Activated gamma-delta T cell treated with Interleukin-2 at 50 U/mL for 16 hours (primary cell): ENCODE results near the gene ASPRV1.

Experiments used
- DNase-seq: peaks from one replicate; pipeline ENCODE4 v3.0.0-alpha.2; 2020

The ASPRV1 gene

DNA sequence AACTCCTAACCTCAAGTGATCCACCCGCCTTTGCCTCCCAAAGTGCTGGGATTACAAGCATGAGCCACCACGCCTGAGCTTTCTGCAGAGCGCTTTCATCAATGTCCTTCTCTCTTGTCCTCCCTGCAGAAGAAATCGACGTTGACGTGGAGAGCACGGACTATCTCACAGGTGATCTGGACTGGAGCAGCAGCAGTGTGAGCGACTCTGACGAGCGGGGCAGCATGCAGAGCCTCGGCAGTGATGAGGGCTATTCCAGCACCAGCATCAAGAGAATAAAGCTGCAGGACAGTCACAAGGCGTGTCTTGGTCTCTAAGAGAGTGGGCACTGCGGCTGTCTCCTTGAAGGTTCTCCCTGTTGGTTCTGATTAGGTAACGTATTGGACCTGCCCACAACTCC lies 23.5 kb downstream of the ASPRV1 start:
- no peak for DNase-seq

DNA sequence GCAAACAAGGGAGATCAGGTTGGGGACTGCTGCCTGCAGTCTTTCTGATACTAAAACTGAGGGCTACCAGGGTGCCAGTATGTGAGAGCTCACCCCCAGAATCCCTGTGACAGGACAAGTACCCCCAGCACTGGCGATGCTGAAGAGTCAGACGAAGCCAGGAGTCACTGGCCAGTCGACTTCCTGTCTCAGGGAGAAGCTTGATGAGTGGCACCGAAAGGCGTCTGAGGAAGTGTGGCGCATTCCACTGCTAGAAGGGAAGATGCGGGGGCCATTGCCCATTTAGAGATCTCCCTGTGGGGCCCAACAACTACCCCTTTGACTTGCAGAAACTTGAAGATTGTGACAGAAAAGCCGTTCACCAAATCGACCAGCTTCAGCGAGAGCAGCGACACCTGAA lies 24.5 kb downstream of the ASPRV1 start:
- no peak for DNase-seq

DNA sequence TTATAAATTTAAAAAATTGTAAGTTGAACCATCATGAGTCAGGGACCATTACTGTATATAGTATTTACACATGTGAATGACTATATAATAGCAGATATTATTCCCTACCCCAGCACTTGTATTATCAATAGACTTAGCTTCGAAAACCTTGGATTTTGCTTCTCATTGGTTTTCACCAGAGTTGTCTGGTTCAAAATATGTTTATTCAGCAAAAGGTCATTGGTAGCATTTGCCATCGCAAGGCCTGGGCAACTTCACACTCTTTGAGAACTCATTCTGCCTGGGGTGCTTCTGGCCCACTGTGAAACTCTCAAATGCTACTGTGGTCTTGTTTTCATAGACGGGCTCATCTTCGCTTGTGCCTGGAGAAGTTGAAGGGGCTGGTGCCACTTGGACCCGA lies 26.4 kb downstream of the ASPRV1 start:
- DNase-seq = no peak

DNA sequence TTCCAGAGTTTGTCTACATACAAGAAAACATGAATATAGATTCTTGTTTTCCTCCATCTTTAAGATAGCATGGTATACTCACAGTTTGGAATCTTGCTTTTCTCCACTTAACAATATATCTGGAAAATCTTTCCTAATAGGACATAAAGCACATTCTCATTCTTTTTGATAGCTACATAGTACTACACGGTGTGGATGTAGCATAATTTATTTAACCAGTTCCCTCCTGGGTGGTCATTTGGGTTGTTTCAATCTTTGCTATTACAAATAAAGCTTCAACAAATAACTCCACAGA lies 26.9 kb downstream of the ASPRV1 start:
- DNase-seq = no peak

DNA sequence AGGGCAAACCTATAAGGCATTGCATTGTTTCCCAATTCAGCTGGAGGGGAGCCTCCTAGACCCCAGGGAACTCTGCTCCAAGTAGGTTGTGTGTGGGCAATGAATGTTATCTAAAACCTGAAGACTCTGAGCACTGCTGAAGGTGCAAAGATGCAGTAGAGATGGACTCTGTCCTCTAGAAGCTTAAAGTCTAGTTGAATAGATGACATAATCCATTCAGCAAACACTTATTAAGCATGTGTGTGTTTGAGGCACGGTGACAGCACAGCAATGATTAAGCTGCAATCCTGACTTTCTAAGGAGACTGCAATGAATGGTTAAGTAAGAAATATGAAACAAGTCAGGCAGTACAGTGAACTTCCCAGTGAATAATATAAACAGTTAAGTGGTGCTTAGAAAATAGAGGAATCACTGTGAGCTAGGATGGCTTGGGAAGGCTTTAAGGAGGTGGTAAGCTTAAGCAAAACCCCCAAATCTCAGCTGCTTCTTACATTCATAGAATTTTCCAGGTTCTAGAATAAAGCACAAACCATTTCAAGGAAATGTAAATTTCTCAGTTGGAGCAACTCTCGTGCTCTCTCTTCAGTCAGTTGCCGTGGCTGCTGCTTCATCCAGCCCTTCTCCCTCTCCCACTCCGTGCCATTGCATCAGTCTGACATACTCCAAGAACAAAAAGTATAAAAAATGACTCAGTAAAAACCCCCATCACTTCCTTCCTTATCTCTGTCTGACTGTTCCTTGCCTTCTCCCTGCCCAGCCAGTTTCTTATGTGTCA lies 27.4 kb downstream of the ASPRV1 start:
- DNase-seq = no peak

DNA sequence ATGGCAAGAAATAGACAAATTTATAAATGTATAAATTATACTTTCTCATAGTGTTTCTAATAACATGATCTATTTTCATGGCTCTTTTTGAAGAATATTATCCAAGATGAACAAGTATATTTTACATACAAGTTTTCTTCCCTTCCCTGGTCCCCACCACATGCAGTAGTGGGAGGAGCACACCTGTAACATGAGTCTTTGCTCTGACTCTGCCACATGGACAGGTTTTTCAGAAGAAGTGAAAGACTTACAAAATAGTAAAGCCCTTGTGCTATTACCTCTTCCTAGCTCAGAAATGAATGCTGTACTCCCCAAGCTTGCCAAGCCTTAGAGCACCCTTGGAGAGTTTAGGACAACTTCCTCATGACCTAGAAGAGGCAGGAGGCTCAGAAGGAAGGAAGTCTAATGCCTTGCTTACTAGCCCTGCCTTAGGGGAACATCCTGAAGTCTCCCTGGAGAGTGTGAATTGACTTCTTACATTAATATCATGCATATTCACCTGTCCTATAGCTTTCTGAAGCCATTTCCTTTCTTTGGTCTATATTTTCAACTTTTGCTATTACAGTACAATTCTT lies 28.1 kb downstream of the ASPRV1 start:
- DNase-seq = no peak

DNA sequence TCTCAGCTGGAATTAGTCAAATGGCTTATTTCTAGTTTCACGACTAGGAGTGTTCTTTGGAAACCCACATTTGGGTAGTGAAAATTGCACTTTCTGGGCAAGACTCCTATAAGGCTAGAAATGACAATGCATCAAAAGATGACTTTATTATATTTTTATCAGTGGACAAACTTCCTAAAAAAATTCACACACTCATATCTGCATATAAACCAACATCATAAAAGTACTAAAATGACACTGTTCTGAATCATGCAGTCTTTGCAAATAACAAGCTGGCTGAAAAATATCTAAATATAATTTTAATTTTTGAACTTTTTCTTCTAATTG lies 28.9 kb downstream of the ASPRV1 start:
- no peak for DNase-seq

DNA sequence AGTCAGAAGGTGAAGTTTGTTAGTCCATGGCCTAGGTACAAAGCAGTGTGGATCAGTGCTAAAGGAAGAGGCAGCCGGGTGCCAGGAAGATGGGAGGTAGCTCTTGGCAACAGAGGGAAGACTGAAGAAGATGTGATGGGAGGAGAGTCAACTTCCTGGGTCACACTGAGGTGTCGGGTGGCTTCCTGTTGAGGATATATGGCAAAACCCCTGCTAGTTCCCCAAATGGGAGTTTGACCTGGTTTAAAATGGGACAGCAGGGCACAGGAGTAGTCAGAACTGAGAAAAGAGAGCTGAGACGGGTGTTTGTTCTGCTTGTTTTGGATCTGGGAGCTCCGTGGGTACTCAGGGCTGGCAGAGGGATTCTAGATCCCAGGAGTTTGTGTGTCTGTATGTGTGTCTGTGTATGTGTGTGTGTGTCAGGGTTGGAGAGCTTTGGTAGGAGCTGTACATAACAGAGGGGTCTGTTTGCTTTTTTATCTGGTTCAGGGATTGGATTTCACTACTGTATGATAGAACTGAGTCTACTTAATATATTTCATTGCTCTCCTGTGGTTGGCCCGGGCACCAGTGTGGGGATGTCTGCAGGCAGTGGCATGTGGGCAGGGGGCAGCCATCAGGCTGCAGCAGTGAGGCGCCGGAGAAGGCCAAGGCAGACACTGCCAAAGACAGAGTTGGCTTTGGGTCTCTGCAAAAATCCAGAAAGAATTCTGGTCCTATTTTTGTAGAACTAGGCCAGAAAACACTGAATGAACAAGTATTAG lies 29.4 kb downstream of the ASPRV1 start:
- DNase-seq = no peak

DNA sequence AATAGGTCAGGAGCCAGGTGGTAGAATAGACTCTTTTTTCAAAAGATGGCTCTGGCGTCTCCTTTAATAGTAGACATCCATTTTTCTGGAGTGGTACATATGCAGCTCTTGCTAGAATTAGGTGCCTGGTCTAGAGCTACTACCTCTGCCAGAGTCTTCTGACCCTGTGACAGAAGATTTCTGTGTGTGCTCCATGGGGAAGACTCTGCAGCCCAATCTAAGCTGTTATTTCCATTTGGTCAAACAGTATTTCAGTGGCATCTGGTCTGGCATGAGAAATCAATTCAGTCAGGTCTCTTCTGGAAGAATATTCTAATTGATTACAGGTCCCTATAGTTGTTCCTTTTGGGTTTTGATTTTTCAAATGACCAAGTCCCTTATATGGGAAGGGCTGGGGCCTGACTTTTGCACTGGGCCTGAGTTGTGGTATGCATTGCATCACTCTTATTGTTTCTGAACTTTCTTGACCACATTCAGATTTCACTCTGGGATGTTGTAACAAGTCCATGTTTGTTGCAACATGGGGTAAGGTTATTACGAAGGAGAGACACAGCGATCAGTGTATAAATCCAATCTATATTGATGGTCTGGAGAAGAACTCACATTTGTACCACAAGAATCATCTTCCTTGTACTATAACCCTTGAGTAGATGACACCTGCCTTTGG lies 34.4 kb downstream of the ASPRV1 start:
- DNase-seq = no peak

DNA sequence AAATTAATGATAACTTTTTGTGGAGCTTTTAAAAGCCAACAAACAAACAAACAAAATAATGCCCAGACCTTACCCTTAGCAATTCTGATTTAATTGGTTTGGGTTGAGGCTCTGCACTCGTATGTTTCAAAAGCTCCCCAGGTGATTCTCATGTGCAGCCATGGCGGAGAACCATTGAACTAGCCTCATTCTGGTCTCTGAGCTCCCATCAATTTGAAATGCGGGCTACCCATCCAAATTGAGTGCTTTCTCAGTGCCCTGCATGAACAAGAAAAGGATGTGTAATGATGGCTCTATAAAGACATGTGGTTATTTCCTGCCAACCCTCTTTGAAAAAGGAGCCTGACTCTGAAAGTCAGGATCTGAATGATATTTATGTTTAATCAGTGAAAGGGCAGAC lies 38.3 kb downstream of the ASPRV1 start:
- DNase-seq = no peak

DNA sequence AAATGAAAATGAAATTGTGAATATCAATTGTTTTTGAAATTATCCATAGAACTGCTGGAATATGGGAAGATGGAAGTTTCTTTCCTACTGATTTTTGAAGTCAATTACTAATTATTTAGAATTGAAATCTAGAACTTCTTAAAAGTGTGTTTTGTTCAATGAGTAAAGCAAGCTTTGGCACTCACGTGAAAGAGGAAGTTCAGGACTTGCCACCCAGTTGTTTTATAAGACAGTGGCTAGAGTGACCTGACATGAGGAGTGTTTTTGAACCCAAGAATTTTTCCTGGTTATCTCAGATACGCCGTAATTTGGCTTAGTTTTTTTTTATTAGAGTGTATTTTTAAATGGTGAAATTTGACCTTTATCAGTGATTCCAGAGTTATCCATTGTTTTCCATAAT lies 43.0 kb downstream of the ASPRV1 start:
- no peak for DNase-seq

DNA sequence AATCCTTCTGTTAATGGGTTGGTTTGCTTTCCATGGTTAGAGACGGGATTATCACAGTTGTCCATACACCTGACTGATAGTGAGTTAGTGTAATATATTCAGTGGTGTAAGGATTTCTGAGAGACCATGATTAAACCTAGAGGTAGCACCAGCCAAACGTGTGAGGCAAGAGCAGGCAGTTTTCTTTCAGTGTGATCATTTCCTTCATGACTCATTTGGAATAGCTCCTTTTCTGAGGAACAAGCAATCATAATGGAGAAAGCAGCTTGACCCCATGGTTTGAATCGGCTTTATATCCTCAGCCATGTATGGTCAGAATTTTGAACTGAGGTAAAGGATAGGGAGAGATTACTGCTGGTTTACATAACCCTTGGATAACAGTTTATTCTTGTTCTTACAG lies 43.6 kb downstream of the ASPRV1 start:
- DNase-seq = no peak

DNA sequence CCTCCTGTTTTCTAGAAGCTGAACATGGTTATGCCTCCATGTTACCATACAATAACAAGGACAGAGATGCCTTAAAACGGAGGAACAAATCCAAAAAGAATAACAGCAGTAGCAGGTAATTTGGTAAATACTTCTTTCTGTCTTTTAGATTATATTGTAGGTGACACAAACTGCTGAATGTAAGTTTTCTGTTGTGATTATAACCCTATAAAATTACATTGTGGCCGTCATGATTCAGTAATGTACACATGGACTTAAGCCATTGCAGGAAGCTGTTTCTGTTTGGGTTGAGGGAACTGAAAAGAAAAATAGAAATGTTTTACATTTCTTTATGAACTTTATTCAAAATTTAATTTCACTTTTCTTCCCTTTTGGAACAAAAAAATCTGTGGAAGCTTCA lies 45.3 kb downstream of the ASPRV1 start:
- no peak for DNase-seq

DNA sequence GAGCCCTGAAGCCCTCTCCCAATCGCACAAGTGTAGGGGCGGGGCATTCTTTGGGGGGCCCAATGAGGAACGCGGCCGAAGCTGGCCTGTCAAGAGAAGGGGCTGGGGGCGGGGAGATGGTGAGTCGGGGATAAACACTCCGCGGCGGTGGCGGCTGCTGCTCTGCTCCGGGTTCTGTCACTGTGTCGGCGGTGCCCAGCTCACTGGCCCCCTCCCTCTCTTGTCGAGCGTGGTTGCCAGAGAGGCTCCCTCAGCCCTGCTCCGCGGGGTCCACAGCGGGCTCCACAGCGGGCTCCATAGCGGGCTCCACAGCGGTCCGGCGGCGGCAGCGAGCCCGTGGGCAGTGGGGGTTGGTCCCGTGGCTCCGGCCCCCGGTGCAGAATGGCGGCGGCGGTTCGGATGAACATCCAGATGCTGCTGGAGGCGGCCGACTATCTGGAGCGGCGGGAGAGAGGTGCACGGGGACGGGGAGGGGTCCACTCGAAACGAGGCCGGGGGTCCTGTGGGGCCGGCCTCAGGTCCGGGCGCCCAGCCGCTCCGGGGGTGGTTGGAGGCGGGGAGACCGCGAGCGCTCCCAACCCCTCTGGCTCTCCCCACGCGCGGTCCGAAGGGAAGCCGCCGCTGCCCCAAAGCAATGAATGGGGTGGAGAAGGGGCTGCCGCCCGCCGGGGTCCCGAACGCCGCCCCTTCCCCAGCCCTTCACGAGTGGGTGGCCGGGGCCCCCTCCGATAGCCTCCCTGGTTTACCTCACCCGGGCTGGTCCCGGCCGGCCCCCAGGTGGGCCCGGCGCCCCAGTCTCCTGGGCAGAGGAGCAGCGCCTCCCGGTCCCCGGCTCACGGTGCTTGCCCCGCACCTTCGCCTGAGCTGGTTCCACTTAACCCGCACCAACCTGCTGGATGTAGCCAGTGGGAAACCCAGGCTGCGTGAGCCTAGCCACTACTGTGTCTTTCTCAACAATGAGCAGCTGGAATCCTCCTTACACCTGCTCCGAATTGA lies 46.2 kb downstream of the ASPRV1 start, which contains the start of gene MXD1:
TSS of gene MXD1 (plus strand) at position 160 of the 996 bp plus-strand sequence. CDS start at position 382, 222 bp downstream.
- peak; percentile 100 for DNase-seq

DNA sequence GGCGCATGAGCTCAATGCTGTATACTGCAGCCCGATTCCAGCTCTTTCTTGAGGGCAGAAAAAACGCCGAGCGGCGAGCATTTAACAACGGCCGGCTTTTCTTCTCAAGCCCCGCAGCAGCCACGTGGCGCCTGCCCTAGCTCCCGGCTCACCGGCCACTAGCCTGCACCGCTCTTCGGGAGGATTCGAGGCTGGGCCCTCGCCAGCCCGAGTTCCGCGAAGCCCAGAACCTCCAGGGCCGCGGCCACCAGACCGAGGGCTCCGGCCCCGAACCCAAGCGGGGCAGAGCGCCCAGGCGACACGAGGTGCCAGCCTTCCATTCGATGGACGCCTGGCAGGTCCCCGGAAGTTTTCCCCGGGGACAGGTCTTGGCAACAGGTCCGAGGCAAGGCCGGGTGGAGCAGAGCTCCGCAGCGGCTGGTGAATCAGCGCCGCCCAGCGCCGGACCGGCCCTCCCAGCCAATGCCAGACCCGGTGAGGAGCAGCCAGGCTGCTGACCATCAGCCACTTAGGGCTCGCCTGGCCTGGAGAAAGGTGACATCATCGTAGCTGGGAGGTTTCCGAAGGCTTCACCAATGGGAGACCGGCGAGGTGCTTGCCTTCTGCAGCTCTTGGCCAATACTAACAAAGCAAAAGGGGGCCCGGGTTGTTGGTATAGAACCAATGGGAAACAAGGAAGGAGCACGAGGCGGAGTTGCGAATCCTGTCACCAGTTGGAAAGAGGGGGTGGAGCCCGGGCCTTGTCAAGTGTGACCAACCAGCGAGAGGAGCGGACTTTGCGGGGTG lies 47.1 kb downstream of the ASPRV1 start:
- peak; percentile 12 for DNase-seq

DNA sequence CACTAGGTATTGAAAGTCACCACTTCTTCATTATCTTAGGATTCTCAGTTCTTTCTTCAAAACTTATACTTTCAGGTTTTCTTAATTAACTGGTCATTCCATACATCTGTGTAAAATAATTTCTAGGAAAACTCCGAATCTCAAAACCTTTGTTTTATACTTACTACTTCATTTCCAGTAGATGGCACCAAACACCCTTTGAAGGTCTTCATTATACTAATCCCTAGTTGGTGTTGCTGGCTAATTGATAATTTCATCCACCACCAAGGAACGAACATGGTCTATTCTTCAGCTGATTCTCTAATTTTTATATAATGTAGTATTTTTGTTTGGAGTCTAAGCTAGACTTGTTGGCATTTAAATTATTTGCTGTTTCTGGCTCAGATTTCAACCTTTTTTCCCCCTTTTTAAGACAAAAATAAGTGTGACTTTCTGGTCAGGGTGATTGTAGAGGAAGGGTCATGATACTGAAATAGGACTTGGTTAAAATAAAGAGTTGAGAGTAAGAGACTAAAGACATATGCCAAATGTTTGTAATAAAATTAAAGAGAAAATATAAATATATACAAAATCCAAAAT lies 49.4 kb downstream of the ASPRV1 start:
- DNase-seq = no peak
